Endothelial cell (in vitro differentiated cells): ENCODE results near the gene UBA52. TPM values are rescaled to one million over a fixed set of nuclear protein-coding genes. Genes with fewer than 3 reads are reported as not detected.

ENCODE experiments used
- DNase-seq: peaks from one replicate; pipeline ENCODE4 v3.0.0; 2021; ENCODE audit warnings: low spot score
- H3K27ac Mint-ChIP-seq: one replicate; pipeline ENCODE4 v1.8.0; 2021; ENCODE audit warnings: mixed read lengths, inconsistent platforms; ENCODE audit not compliant: unreplicated experiment
- H3K27me3 Mint-ChIP-seq: one replicate; pipeline ENCODE4 v1.8.0; 2021; ENCODE audit warnings: mild to moderate bottlenecking, moderate library complexity, mixed read lengths, inconsistent platforms; ENCODE audit not compliant: unreplicated experiment
- H3K36me3 Mint-ChIP-seq: one replicate; pipeline ENCODE4 v1.8.0; 2021; ENCODE audit warnings: mild to moderate bottlenecking, low read depth, mixed read lengths, inconsistent platforms; ENCODE audit not compliant: unreplicated experiment
- H3K4me1 Mint-ChIP-seq: one replicate; pipeline ENCODE4 v1.8.0; 2021; ENCODE audit warnings: mild to moderate bottlenecking, mixed read lengths, inconsistent platforms; ENCODE audit not compliant: unreplicated experiment
- H3K4me3 Mint-ChIP-seq: one replicate; pipeline ENCODE4 v1.8.0; 2021; ENCODE audit warnings: mild to moderate bottlenecking, mixed read lengths, inconsistent platforms; ENCODE audit not compliant: unreplicated experiment
- H3K9me3 Mint-ChIP-seq: one replicate; pipeline ENCODE4 v1.8.0; 2021; ENCODE audit warnings: mixed read lengths, inconsistent platforms; ENCODE audit not compliant: unreplicated experiment
- total RNA-seq: library from RNA; stranded (reverse); fragmentation: NEBNext Ultra II Directional; extraction: Animal tissue kit (Norgen Biotek cat#: 25700); gene quantifications from one replicate; pipeline ENCODE4 v1.2.1, GENCODE V29; 2021; ENCODE audit not compliant: unreplicated experiment
- TF ChIP-seq, protein P1 (sequence below): fragments of 200-600 bp; sonication (generic); IDR thresholded peaks from one replicate; pipeline ENCODE4 v1.5.0; 2021; ENCODE audit warnings: antibody characterized with exemption; ENCODE audit not compliant: unreplicated experiment

UBA52 gene
- total RNA-seq, 1 donor from 2014 or later = 1,465 TPM

DNA sequence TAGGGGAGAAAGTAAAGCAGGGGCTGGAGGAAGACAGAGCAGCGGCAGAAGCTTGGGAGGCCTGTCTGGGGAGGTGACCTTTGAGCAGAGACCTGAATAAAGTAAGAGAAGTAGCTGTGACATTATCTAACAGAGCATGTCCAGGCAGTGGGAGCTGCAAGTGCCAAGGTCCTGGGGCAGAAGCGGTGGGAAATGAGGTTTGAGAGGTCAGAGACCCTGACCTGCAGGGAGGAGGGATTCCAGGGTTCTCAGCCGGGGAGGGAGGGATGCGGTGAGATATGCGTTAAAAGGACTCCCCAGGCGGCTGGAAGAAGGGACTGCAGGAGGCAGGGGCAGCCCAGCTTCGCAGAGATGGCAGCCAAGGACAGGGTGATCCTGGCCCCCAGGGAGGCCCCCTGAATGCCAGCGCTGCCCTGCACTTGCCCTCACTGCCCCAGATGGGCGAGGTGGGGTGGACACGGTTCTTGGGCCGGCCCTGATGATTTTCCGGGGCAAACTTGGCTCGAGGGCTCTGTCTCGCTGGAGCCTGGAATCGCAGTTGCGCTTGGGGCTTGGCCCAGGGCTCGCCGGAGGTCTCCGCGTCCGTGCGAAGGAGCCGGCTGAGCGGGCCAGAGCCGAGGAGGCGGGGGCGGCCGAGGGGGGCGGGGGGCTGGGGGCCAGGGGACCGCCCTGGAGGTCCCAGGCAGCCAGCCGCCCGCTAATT, 31.7 kb downstream of the UBA52 start:
- Mint-ChIP-seq H3K4me1 (peaks cover 9% of the 10 kb centered on the region), H3K9me3 (no peaks in the 10 kb centered on the region), H3K27ac (no peak overlapping the region), H3K27me3 (peaks cover 38% of the 10 kb centered on the region), H3K4me3 (no peak overlapping the region), H3K36me3 (peaks cover 4% of the 10 kb centered on the region)
- peak; percentile 36 for DNase-seq
- TF ChIP-seq, protein P1, sequence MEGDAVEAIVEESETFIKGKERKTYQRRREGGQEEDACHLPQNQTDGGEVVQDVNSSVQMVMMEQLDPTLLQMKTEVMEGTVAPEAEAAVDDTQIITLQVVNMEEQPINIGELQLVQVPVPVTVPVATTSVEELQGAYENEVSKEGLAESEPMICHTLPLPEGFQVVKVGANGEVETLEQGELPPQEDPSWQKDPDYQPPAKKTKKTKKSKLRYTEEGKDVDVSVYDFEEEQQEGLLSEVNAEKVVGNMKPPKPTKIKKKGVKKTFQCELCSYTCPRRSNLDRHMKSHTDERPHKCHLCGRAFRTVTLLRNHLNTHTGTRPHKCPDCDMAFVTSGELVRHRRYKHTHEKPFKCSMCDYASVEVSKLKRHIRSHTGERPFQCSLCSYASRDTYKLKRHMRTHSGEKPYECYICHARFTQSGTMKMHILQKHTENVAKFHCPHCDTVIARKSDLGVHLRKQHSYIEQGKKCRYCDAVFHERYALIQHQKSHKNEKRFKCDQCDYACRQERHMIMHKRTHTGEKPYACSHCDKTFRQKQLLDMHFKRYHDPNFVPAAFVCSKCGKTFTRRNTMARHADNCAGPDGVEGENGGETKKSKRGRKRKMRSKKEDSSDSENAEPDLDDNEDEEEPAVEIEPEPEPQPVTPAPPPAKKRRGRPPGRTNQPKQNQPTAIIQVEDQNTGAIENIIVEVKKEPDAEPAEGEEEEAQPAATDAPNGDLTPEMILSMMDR = no peak

DNA sequence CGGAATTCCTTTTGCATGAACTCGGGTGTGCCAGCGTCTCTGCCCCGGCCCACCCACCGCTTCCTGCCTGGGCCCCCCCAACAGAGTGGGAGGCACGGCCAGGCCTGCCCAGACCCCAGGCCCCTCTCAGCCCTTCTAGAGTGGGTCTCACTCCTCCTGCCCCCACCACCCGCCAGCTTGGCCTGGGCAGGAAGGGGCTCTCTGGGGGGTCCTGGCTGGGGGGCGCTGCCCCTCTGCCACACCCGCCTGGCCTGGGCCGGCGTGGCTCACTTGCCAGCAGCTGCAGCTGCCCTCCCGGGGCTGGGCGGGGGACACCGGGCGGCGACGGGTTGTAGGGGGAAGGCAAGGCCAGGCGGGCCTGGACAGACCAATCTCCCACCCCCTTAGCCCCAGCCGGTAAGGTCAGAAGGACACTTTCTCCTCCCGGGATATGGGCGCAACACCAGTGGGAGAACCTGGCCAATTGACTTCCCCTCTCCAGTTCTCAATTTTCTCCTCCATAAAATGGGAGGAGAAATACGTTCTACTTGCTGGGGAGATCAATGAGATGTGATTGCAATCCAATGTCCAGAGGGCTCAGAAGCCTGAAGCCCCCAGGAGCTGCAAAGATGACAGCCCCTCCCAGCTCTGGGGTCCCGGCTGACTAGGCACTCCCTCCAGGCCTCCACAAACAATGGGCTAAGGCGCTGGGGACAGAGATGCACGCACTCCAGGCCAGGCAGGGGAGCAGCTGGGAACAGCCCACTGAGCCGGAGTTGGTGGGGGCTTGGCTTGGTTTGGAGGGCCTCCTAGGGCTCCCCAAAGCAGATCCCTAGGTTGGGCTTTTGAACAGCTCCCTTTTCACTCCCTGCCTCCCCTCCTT, 32.5 kb downstream of the UBA52 start:
- Mint-ChIP-seq H3K27ac (no peak overlapping the region), H3K4me1 (peaks cover 12% of the 10 kb centered on the region), H3K4me3 (no peak overlapping the region), H3K36me3 (peaks cover 7% of the 10 kb centered on the region), H3K27me3 (peaks cover 38% of the 10 kb centered on the region), H3K9me3 (no peaks in the 10 kb centered on the region)
- TF ChIP-seq, protein P1 = no peak
- no peak for DNase-seq

GRCh38 chr19:18604820-18605159, 33.1 kb downstream of the UBA52 start:
- DNase-seq = no peak
- peaks cover 36% of the 10 kb centered on the region for H3K27me3 Mint-ChIP-seq
- H3K36me3 Mint-ChIP-seq = peaks cover 7% of the 10 kb centered on the region
- no peaks in the 10 kb centered on the region for H3K9me3 Mint-ChIP-seq
- H3K4me1 Mint-ChIP-seq = peaks cover 12% of the 10 kb centered on the region
- H3K27ac Mint-ChIP-seq = no peak overlapping the region
- TF ChIP-seq, protein P1 = no peak
- no peak overlapping the region for H3K4me3 Mint-ChIP-seq

GRCh38 chr19:18605196-18605545, 33.5 kb downstream of the UBA52 start:
- TF ChIP-seq, protein P1 = no peak
- peak overlapping the region; percentile 76 for H3K4me3 Mint-ChIP-seq
- H3K36me3 Mint-ChIP-seq = peaks cover 7% of the 10 kb centered on the region
- H3K9me3 Mint-ChIP-seq = no peaks in the 10 kb centered on the region
- no peak for DNase-seq
- peaks cover 12% of the 10 kb centered on the region for H3K4me1 Mint-ChIP-seq
- peaks cover 38% of the 10 kb centered on the region for H3K27me3 Mint-ChIP-seq
- peak overlapping the region; percentile 77 for H3K27ac Mint-ChIP-seq
